ENCODE results near the gene COA8.

The COA8 gene

DNA sequence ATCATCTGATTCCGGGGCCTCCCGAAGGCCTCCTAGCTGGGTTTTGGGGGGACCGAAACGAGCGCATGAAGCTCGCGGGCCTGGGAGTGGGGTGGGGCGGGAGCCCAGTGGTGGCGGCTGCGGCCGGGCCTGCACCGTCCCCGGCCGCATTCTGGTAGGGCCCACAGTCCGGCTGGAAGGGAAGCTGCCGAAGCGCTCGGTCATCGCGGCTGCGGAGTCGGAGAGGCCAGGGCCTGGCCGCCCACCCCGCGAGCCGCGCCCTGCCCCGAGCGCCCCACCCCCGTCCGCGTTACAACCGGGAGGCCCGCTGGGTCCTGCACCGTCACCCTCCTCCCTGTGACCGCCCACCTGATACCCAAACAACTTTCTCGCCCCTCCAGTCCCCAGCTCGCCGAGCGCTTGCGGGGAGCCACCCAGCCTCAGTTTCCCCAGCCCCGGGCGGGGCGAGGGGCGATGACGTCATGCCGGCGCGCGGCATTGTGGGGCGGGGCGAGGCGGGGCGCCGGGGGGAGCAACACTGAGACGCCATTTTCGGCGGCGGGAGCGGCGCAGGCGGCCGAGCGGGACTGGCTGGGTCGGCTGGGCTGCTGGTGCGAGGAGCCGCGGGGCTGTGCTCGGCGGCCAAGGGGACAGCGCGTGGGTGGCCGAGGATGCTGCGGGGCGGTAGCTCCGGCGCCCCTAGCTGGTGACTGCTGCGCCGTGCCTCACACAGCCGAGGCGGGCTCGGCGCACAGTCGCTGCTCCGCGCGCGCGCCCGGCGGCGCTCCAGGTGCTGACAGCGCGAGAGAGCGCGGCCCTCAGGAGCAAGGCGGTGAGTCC lies 66.1 kb downstream of the COA8 start, which contains the start of gene KLC1:
Gene KLC1, plus strand, starts transcription at position 528 of the 819 bp plus-strand sequence. CDS start 25,354 bp downstream, outside the sequence.
- TF ChIP-seq, protein P1, sequence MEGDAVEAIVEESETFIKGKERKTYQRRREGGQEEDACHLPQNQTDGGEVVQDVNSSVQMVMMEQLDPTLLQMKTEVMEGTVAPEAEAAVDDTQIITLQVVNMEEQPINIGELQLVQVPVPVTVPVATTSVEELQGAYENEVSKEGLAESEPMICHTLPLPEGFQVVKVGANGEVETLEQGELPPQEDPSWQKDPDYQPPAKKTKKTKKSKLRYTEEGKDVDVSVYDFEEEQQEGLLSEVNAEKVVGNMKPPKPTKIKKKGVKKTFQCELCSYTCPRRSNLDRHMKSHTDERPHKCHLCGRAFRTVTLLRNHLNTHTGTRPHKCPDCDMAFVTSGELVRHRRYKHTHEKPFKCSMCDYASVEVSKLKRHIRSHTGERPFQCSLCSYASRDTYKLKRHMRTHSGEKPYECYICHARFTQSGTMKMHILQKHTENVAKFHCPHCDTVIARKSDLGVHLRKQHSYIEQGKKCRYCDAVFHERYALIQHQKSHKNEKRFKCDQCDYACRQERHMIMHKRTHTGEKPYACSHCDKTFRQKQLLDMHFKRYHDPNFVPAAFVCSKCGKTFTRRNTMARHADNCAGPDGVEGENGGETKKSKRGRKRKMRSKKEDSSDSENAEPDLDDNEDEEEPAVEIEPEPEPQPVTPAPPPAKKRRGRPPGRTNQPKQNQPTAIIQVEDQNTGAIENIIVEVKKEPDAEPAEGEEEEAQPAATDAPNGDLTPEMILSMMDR (IDR thresholded peaks at IDR 0.05; ENCODE audit: low read depth, low read length), result no peak
- peak; percentile 86 for DNase-seq
- no peaks in the 10 kb centered on the region for H3K9me3 ChIP-seq
- H3K4me1 ChIP-seq, result peaks cover 9% of the 10 kb centered on the region
- peaks cover 3% of the 10 kb centered on the region for H3K36me3 ChIP-seq
- H3K4me3 ChIP-seq (ENCODE audit: low read depth, low read length), result peak within 1 kb of the TSS; percentile 92
- no peaks in the 10 kb centered on the region for H3K27me3 ChIP-seq

DNA sequence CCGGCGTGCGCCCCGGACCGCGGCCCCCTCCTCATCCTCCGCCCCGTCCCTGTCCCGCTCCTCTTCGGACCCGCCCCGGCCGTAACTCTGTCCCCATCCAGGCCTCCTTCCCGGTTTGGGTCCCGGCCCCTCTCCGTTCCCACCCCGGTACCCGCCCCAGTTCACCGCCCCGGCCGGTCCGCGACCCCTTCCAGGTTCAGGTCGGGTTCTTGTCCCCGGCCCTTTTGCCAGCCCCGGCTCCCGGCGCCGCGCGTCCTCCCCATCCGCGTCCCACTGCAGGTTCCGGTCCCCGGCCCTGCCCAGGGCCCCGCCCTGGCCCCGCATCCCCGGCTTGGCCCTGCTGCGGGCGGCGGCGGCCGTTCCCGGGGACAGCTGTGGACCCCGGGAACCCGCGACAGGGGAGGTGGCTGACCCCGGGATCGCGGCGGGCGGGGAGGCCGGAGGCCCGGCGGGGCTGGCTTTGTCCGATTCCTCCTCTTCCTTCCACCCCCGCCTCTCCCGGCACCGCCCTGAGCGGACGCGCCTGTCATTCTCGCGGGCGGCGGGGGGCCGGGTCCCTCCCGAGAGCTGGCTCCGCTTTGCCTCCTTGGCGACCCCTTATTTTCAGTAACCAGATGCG lies 66.9 kb downstream of the COA8 start:
- Histone ChIP-seq H3K4me3 (ENCODE audit: low read depth, low read length) (peak overlapping the region; percentile 92), H3K27me3 (no peaks in the 10 kb centered on the region), H3K4me1 (peaks cover 9% of the 10 kb centered on the region), H3K36me3 (peaks cover 6% of the 10 kb centered on the region), H3K9me3 (no peaks in the 10 kb centered on the region)
- DNase-seq, result peak; percentile 55
- TF ChIP-seq, protein P1 (IDR thresholded peaks at IDR 0.05; ENCODE audit: low read depth, low read length), result no peak

DNA sequence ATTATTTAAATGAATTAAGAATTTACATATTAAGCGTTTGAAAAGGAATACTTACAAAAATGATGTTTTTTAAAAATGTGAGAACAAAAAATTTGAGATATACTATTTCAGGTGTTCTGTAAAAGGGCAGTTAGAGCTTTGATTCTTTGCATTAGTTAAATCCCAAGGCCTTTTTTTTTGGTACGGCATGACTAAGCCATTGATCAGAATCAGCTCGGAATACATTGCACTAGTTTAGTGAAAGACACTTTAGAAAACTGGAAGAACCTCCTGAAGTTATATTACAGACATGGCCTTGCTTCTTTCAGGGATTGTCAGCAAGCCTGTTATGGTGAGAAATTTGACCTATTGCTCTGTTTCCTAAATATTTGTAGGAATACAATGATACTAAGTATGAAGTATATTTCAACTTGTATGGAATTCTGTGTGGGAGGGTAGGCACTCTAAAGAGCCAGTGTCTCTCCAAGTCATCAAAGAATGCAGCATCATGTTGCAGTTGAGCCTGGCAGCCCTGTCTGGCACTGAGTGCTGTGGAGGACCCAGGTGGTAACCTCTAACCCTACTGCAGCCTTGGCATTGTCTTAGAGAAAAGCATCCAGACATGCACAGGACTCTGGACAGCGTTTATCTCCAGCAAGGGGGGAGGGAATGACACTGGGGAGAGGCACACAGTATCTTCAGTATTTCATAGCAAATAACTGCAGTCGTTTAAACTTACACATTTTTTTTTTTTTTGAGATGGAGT lies 67.8 kb downstream of the COA8 start:
- Histone ChIP-seq H3K27me3 (no peaks in the 10 kb centered on the region), H3K4me1 (peaks cover 5% of the 10 kb centered on the region)
- no peak for DNase-seq

DNA sequence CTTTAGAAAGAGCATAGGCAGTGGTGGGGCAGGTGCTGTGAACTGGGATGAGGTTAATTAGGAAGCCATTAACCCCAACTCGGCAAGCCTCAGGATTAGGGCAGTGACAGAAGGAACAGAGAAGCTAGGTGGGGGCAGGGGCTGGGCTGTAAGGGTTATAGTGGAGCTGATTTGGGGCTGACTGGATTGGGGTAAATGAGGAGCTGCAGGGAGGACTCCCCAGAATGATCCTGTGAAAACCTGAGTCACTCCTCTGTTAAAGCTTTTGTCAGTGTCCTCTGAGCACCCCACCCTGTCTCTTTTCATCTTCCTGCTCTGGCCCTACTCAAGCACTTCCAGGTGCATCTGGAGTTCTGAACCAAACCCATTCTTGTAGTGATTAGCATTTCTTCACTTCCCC lies 70.6 kb downstream of the COA8 start:
- peaks cover 22% of the 10 kb centered on the region for H3K36me3 ChIP-seq
- no peaks in the 10 kb centered on the region; the same call in 1 of the 2 replicates for H3K4me1 ChIP-seq
- H3K4me3 ChIP-seq (ENCODE audit: low read depth, low read length), result no peak overlapping the region
- TF ChIP-seq, protein P1 (IDR thresholded peaks at IDR 0.05; ENCODE audit: low read depth, low read length), result no peak
- H3K27me3 ChIP-seq, result no peaks in the 10 kb centered on the region
- no peaks in the 10 kb centered on the region for H3K9me3 ChIP-seq
- no peak for DNase-seq

More for the DNA sequence above, 67.8 kb downstream of the COA8 start:
- H3K36me3 ChIP-seq, result peaks cover 9% of the 10 kb centered on the region
- TF ChIP-seq, protein P1 (IDR thresholded peaks at IDR 0.05; ENCODE audit: low read depth, low read length), result no peak
- no peaks in the 10 kb centered on the region for H3K9me3 ChIP-seq
- H3K4me3 ChIP-seq (ENCODE audit: low read depth, low read length), result peak overlapping the region; percentile 92

DNA sequence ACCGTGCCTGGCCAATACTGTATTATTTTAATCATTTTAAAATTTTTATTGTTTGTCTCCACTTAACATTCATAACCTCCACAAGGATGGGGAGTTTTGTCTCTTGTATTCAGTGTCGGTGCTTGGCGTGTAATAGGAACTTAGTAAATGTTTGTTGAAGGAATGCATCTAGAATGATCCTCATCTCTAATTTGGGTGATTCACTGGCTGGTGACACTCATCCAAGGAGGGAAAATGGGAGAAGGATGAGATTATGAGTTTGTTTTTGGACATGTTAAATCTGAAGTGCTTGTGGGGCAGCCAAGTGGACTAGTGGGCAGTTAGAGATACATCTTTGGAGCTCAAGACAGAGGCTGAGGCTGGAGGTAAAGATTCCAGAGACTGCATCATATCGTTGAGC lies 71.4 kb downstream of the COA8 start:
- no peaks in the 10 kb centered on the region for H3K27me3 ChIP-seq

More for the DNA sequence above, 71.4 kb downstream of the COA8 start:
- no peaks in the 10 kb centered on the region for H3K9me3 ChIP-seq
- no peak overlapping the region for H3K4me3 ChIP-seq (ENCODE audit: low read depth, low read length)
- no peak for DNase-seq
- no peaks in the 10 kb centered on the region; the same call in 1 of the 2 replicates for H3K4me1 ChIP-seq
- peaks cover 22% of the 10 kb centered on the region for H3K36me3 ChIP-seq
- TF ChIP-seq, protein P1 (IDR thresholded peaks at IDR 0.05; ENCODE audit: low read depth, low read length), result no peak
